ENCODE measurements around the gene MLKL. TPM values are rescaled to one million over a fixed set of nuclear protein-coding genes. Genes with fewer than 3 reads are reported as not detected.
A peak's percentile ranks its signal among the peaks of the same experiment; 100 is the strongest.

MLKL gene
- total and polyA plus RNA-seq, 2 experiments from 2014 or later, result 10.4 to 13.6 TPM

DNA sequence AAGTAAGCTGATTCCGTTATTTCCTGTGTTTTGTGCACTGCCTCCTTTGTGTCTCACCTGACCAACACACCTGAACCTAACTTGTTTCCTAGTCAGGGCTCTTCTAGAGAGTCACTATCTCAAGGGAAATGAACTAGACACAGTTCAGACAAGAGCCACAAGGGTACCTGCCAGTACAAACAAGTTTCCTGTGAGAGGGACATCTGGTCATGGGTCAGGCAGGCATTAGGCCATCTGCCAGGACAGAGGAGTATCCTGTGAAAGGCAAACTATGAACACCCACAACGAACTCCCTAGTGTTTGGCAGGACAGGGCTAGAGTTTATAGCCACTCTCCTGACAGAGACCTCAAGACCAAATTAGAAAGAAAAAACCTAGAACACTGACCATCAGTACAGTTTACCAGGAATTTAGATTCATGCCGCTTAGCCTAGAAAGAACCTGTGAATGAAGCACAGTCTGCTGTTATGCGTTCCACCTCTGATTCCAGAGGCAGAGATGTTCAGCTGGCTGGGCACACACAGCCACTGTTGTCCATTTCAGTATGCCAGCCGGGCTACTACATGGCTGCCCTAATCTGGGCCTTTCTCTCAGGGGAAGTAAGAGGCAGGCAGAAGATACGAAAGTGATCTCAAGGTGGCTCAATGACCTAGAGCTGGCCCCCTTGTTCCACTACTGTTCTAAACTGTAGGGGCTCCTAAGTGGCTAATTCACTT lies 73.0 kb downstream of the MLKL start:
- Histone ChIP-seq H3K4me1 (ENCODE audit: insufficient read depth) (peaks cover 13% of the 10 kb centered on the region), H3K9me3 (ENCODE audit: low read depth) (no peaks in the 10 kb centered on the region), H2AFZ (no peak overlapping the region), H3K36me3 (ENCODE audit: low read depth) (peaks cover 71% of the 10 kb centered on the region; the same call in 1 of the 2 replicates), H3K79me2 (ENCODE audit: insufficient read depth) (peaks cover 8% of the 10 kb centered on the region; the same call in 1 of the 2 replicates), H3K9me2 (ENCODE audit: insufficient read depth) (no peaks in the 10 kb centered on the region), H3K9ac (no peak overlapping the region), H3K27ac (peak overlapping the region; percentile 43), H3F3A (ENCODE audit: insufficient read depth) (peaks cover 12% of the 10 kb centered on the region; the same call in 1 of the 2 replicates), H3K4me2 (ENCODE audit: unreplicated experiment) (no peak overlapping the region), H3K27me3 (replicated peaks; ENCODE audit: insufficient read depth) (no peaks in the 10 kb centered on the region), H4K20me1 (ENCODE audit: insufficient read depth) (no peaks in the 10 kb centered on the region), H3K4me3 (no peak overlapping the region)
- in situ Hi-C loops (cut with MboI), result loop anchor here (10.0 kb wide), 1 partner anchor 133 kb away; no protein-coding TSS in a partner anchor
- DNase-seq, result peak; percentile 16
- 87% methylated on average over 6 of the region's 6 CpGs for WGBS, 2 experiments (ENCODE audit: low coverage in 1 of 2, low lambda C conversion rate in 2 of 2, missing lambda C conversion rate in 2 of 2)
- TF ChIP-seq EZH2phosphoT487 (IDR thresholded peaks at IDR 0.05; ENCODE audit: insufficient read depth, low read depth), result no peak
- TF ChIP-seq EZH2 (IDR thresholded peaks at IDR 0.05; ENCODE audit: insufficient read depth, poor library complexity, severe bottlenecking), result no peak

DNA sequence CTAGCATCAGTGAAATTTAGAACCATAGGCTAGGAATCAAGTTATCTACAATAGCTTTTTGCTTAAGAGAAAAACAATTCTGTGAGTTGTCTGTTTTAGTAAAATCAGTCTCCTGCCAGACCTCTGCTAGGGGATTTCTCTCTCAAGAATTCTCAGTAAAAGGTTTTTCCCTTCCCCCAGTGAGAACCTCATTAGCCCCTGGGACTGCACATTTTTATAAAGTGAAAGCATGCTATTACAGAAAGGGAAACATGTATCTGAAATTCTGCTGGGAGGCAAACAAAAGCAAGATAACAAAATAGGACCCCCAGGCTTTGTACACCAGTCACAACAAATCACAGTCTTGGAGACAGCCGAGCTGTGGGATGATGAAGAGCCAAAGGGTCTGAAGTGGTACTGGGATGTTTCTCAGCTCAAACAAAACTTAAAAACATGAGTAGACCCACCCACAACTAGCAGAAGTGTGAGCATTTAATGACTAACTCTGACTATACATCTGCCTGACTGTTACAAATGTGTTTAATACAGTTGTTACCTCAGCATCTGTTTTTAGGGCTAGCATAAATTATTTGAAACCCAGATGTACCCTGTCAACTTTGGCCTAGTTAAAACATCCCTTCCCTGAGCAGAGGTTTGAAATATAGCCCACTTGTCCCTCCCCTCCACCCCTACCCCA lies 73.8 kb downstream of the MLKL start:
- peak; percentile 64 for DNase-seq
- Histone ChIP-seq H3K27ac (peak overlapping the region; percentile 43), H2AFZ (no peak overlapping the region), H3F3A (ENCODE audit: insufficient read depth) (peaks cover 12% of the 10 kb centered on the region; the same call in 1 of the 2 replicates), H3K9ac (no peak overlapping the region), H3K9me3 (ENCODE audit: low read depth) (no peaks in the 10 kb centered on the region), H3K36me3 (ENCODE audit: low read depth) (peaks cover 72% of the 10 kb centered on the region; the same call in 1 of the 2 replicates), H3K9me2 (ENCODE audit: insufficient read depth) (no peaks in the 10 kb centered on the region), H3K79me2 (ENCODE audit: insufficient read depth) (peaks cover 8% of the 10 kb centered on the region; the same call in 1 of the 2 replicates), H3K27me3 (replicated peaks; ENCODE audit: insufficient read depth) (no peaks in the 10 kb centered on the region), H3K4me3 (no peak overlapping the region), H3K4me1 (ENCODE audit: insufficient read depth) (peaks cover 13% of the 10 kb centered on the region), H4K20me1 (ENCODE audit: insufficient read depth) (no peaks in the 10 kb centered on the region), H3K4me2 (ENCODE audit: unreplicated experiment) (no peak overlapping the region)
- in situ Hi-C loops (cut with MboI), result loop anchor here (10.0 kb wide), 1 partner anchor 132 kb away; no protein-coding TSS in a partner anchor
- WGBS, 2 experiments (ENCODE audit: low coverage in 1 of 2, low lambda C conversion rate in 2 of 2, missing lambda C conversion rate in 2 of 2), result 7 to 9% methylated on average over 1 of the region's 1 CpG
- TF ChIP-seq EZH2 (IDR thresholded peaks at IDR 0.05; ENCODE audit: insufficient read depth, poor library complexity, severe bottlenecking), result no peak
- no peak for TF ChIP-seq EZH2phosphoT487 (IDR thresholded peaks at IDR 0.05; ENCODE audit: insufficient read depth, low read depth)

DNA sequence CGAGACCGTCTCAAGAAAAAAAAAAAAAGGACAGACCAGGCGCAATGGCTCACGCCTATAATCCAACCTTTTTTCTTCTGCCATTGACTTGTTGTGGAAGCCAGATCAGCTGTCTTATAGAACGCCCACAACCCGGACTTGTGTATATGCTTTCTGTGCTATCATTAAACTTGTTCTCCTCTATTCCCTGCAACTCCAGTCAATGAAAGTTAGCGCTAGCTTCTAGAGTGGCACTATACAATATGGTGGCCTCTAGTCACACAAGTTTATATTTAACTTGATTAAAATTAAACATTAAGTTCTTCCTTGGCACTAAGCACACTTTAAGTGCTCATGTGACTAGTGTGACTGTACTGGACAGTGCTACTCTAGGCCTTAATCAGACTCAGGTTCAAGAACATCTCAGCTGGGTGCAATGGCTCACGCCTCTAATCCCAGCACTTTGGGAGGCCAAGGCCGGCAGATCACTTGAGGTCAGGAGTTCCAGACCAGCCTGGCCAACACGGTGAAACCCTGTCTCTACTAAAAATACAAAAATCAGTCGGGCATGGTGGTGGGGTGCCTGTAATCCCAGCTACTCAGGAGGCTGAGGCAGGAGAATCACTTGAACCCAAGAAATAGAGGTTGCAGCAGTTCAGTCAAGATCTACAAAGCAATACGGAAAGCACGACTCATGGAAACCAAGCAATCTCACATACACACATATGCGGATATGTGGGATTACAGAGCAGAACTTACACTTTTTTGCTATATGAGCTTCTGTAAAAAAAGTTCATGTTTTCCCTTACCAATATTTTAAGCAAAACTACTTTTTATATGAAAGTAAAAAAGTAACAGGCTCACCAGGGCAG lies 74.9 kb downstream of the MLKL start:
- Histone ChIP-seq H4K20me1 (ENCODE audit: insufficient read depth) (no peaks in the 10 kb centered on the region), H3K4me1 (ENCODE audit: insufficient read depth) (peaks cover 13% of the 10 kb centered on the region), H3K27ac (no peak overlapping the region), H3F3A (ENCODE audit: insufficient read depth) (peaks cover 12% of the 10 kb centered on the region; the same call in 1 of the 2 replicates), H3K9me3 (ENCODE audit: low read depth) (no peaks in the 10 kb centered on the region), H3K36me3 (ENCODE audit: low read depth) (peaks cover 63% of the 10 kb centered on the region; the same call in 1 of the 2 replicates), H3K79me2 (ENCODE audit: insufficient read depth) (peaks cover 8% of the 10 kb centered on the region; the same call in 1 of the 2 replicates), H3K4me2 (ENCODE audit: unreplicated experiment) (no peak overlapping the region), H2AFZ (no peak overlapping the region), H3K9me2 (ENCODE audit: insufficient read depth) (no peaks in the 10 kb centered on the region), H3K4me3 (no peak overlapping the region), H3K9ac (no peak overlapping the region), H3K27me3 (replicated peaks; ENCODE audit: insufficient read depth) (no peaks in the 10 kb centered on the region)
- TF ChIP-seq EZH2phosphoT487 (IDR thresholded peaks at IDR 0.05; ENCODE audit: insufficient read depth, low read depth) (no peak), EZH2 (IDR thresholded peaks at IDR 0.05; ENCODE audit: insufficient read depth, poor library complexity, severe bottlenecking) (no peak)
- no peak for DNase-seq
- 93 to 94% methylated on average over 14 of the region's 14 CpGs for WGBS, 2 experiments (ENCODE audit: low coverage in 1 of 2, low lambda C conversion rate in 2 of 2, missing lambda C conversion rate in 2 of 2)
- in situ Hi-C loops (cut with MboI), result loop anchor here (10.0 kb wide), 1 partner anchor 131 kb away; no protein-coding TSS in a partner anchor

DNA sequence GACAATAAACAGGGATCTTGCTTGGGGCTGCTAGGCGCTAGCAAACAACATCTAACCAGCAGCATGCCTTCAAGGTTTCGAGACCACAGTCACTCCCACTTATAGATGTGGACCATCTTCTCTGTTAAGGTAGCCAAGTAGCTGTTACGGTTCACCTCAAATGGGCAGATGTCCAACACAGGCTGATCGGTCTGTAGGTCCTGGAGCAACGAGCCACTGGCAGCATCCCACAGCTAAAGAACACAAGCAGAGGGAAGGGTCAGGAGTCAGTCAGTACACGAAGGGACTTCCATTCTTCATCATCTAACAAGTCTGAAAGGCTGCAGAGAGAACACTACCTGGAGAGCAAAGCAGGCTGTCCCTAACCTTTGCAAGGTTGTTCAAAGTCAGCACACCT lies 76.8 kb downstream of the MLKL start:
- in situ Hi-C loops (cut with MboI), result loop anchor here (10.0 to 25.0 kb wide), 2 partner anchors 129 to 312 kb away; no protein-coding TSS in a partner anchor
- Histone ChIP-seq H3K79me2 (ENCODE audit: insufficient read depth) (peaks cover 8% of the 10 kb centered on the region; the same call in 1 of the 2 replicates), H3K9ac (no peak overlapping the region), H3K9me3 (ENCODE audit: low read depth) (no peaks in the 10 kb centered on the region), H3K4me1 (ENCODE audit: insufficient read depth) (peaks cover 13% of the 10 kb centered on the region), H3K36me3 (ENCODE audit: low read depth) (peaks cover 45% of the 10 kb centered on the region; the same call in 1 of the 2 replicates), H2AFZ (no peak overlapping the region), H3K27ac (no peak overlapping the region), H3K4me3 (no peak overlapping the region), H3K4me2 (ENCODE audit: unreplicated experiment) (no peak overlapping the region), H3K9me2 (ENCODE audit: insufficient read depth) (no peaks in the 10 kb centered on the region), H3F3A (ENCODE audit: insufficient read depth) (peaks cover 7% of the 10 kb centered on the region; the same call in 1 of the 2 replicates), H4K20me1 (ENCODE audit: insufficient read depth) (no peaks in the 10 kb centered on the region), H3K27me3 (replicated peaks; ENCODE audit: insufficient read depth) (no peaks in the 10 kb centered on the region)
- DNase-seq, result no peak
- WGBS, 2 experiments (ENCODE audit: low coverage in 1 of 2, low lambda C conversion rate in 2 of 2, missing lambda C conversion rate in 2 of 2), result 84 to 86% methylated on average over 6 of the region's 6 CpGs
- TF ChIP-seq EZH2 (IDR thresholded peaks at IDR 0.05; ENCODE audit: insufficient read depth, poor library complexity, severe bottlenecking) (no peak), EZH2phosphoT487 (IDR thresholded peaks at IDR 0.05; ENCODE audit: insufficient read depth, low read depth) (no peak)

Measured in GM23248 (cell line).